GM12878 (cell line): ENCODE measurements around the gene MED25. TPM values are rescaled to one million over a fixed set of nuclear protein-coding genes. Genes with fewer than 3 reads are reported as not detected.

Source experiments
- ATAC-seq: fragments of 200-7000 bp; cut with Tn5 transposase; 3 replicates; pipeline ENCODE4 v1.9.1; 2020; ENCODE audit warnings: mild to moderate bottlenecking, moderate library complexity
- BruUV-seq: library from RNA; stranded (reverse); fragments of 400-500 nt; replicated peaks from 2 replicates; lab custom pipeline; 2021; lab: Mats Ljungman, UMichigan
- CTCF ChIA-PET: fragments of 300-600 bp; sonication (Branson Sonifier 250); formaldehyde crosslinking; extraction: SDS; loops from one replicate; lab custom pipeline; 2021; ENCODE audit warnings: inconsistent platforms; lab: Yijun Ruan, JAX
- POLR2A ChIA-PET: fragments of 350-600 bp; formaldehyde crosslinking; extraction: SDS; loops from one replicate; lab custom pipeline; 2021; ENCODE audit warnings: inconsistent platforms; lab: Charles Lee
- RAD21 ChIA-PET: fragments of 300-600 bp; sonication (Branson Sonifier 250); formaldehyde crosslinking; loops from one replicate; lab custom pipeline; 2023; ENCODE audit warnings: antibody characterized with exemption; ENCODE audit not compliant: unreplicated experiment; lab: Charles Lee
- SMC1A ChIA-PET: fragments of 300-600 bp; sonication (Branson Sonifier 250); formaldehyde crosslinking; loops from one replicate; lab custom pipeline; 2023; ENCODE audit not compliant: unreplicated experiment, uncharacterized antibody; lab: Charles Lee
- DNase-seq: peaks from one replicate; pipeline ENCODE4 v3.0.0-alpha.2; 2011; ENCODE audit warnings: low read depth, low spot score
- FAIRE-seq: peaks from 3 replicates; lab custom pipeline; 2011; peaks lifted over from hg19 to GRCh38; lab: Jason Lieb, UNC
- H2AFZ ChIP-seq: 2 replicates; pipeline ENCODE4 v1.6.0; 2011; ENCODE audit warnings: low read depth, low read length, control low read depth; ENCODE audit not compliant: control insufficient read depth
- H3K27ac ChIP-seq: 2 replicates; pipeline ENCODE4 v1.5.1; 2011; ENCODE audit warnings: control low read depth; ENCODE audit not compliant: control insufficient read depth, insufficient read depth
- H3K27me3 ChIP-seq, 2 experiments: replicated peaks in 1 of 2; 2 replicates each; pipeline versions ENCODE4 v1.6.0 to v1.6.1; 2011; ENCODE audit warnings: low read length in 1 of 2; ENCODE audit not compliant: control insufficient read depth in 2 of 2, insufficient read depth in 2 of 2
- H3K36me3 ChIP-seq, 2 experiments: 2 replicates each; pipeline ENCODE4 v1.5.1; 2011; ENCODE audit warnings: low read length in 1 of 2; ENCODE audit not compliant: control insufficient read depth in 2 of 2, insufficient read depth in 2 of 2
- H3K4me1 ChIP-seq: 2 replicates; pipeline ENCODE4 v1.6.1; 2011; ENCODE audit warnings: mild to moderate bottlenecking, low read length, moderate library complexity, mixed read lengths; ENCODE audit not compliant: control insufficient read depth, insufficient read depth
- H3K4me2 ChIP-seq: 2 replicates; pipeline ENCODE4 v1.6.0; 2011; ENCODE audit warnings: control low read depth; ENCODE audit not compliant: control insufficient read depth, insufficient read depth
- H3K4me3 ChIP-seq: fragments of 200-600 bp; sonication (generic); 2 replicates; pipeline ENCODE4 v1.5.1; 2016
- H3K79me2 ChIP-seq: 2 replicates; pipeline ENCODE4 v1.6.0; 2011; ENCODE audit warnings: low read length; ENCODE audit not compliant: control insufficient read depth, insufficient read depth
- H3K9ac ChIP-seq: 2 replicates; pipeline ENCODE4 v1.8.0; 2011; ENCODE audit warnings: low read length, control low read depth, mixed read lengths; ENCODE audit not compliant: control insufficient read depth, insufficient read depth
- H3K9me3 ChIP-seq: replicated peaks from 3 replicates; pipeline ENCODE4 v1.5.1; 2011; ENCODE audit warnings: mild to moderate bottlenecking, low read length; ENCODE audit not compliant: control insufficient read depth, insufficient read depth
- H4K20me1 ChIP-seq: 2 replicates; pipeline ENCODE4 v1.6.0; 2011; ENCODE audit not compliant: control insufficient read depth, insufficient read depth
- CREM ChIP-seq: IDR thresholded peaks from 2 replicates; pipeline ENCODE4 v1.6.1; 2014; ENCODE audit warnings: antibody characterized with exemption, low read depth
- EGR1 ChIP-seq, 2 experiments: IDR thresholded peaks; 1 replicate in 1 of 2; 2 replicates in 1 of 2; pipeline ENCODE4 v1.6.1; 2011 to 2012; ENCODE audit warnings: low read depth in 2 of 2, low read length in 2 of 2, borderline replicate concordance in 1 of 2, mild to moderate bottlenecking in 1 of 2, moderate library complexity in 1 of 2
- SIX5 ChIP-seq: IDR thresholded peaks from 2 replicates; pipeline ENCODE4 v1.6.1; 2011; ENCODE audit warnings: mild to moderate bottlenecking, low read depth, low read length, moderate library complexity; ENCODE audit not compliant: severe bottlenecking
- SUPT20H ChIP-seq: IDR thresholded peaks from 2 replicates; pipeline ENCODE4 v1.6.1; 2011; ENCODE audit warnings: low read depth, mild to moderate bottlenecking, low read length, moderate library complexity, borderline replicate concordance; ENCODE audit not compliant: control insufficient read depth
- ZZZ3 ChIP-seq: IDR thresholded peaks from 2 replicates; pipeline ENCODE4 v1.6.1; 2011; ENCODE audit warnings: low read depth; ENCODE audit not compliant: control insufficient read depth, insufficient read length
- WGBS: methylation state at CpG from one replicate; pipeline ENCODE4 v1.1.6; 2016; ENCODE audit warnings: low lambda C conversion rate; ENCODE audit not compliant: insufficient replicate concordance, insufficient coverage; ENCODE audit errors: missing lambda C conversion rate; 5-methylcytosine and 5-hydroxymethylcytosine counted together
- in situ Hi-C: fragments of 300-500 bp; cut with MboI; formaldehyde crosslinking; loops from 9 replicates; pipeline ENCODE4 v1.14.3; 2018; ENCODE audit warnings: mixed read lengths
- intact Hi-C: fragments of 100-400 bp; cut with micrococcal nuclease; formaldehyde crosslinking; loops from one replicate; pipeline ENCODE4 v1.14.2; 2022; ENCODE audit not compliant: unreplicated experiment
- polyA plus RNA-seq, 11 experiments: library from polyadenylated mRNA; depleted of rRNA in 4 of 11; unstranded in 6 of 11; stranded (reverse) in 5 of 11; fragments of >200 nt; fragmentation: Nextera tagmentation in 4 of 11; fragmentation: Illumina TruSeq in 1 of 11; extraction: Ambion mirVana in 4 of 11; extraction: Trizol in 1 of 11; gene quantifications; 1 replicate in 1 of 11; 2 replicates in 10 of 11; pipeline versions ENCODE4 v1.2.1 to v1.2.3, GENCODE V29; 2011 to 2016; ENCODE audit warnings: inconsistent platforms in 2 of 11, missing spikeins in 2 of 11, low read depth in 1 of 11
- total RNA-seq, 4 experiments: library from RNA; depleted of rRNA in 3 of 4; stranded (reverse); fragments of >200 nt in 3 of 4; fragmentation: Illumina TruSeq in 1 of 4; extraction: Trizol in 1 of 4; gene quantifications; 2 replicates each; pipeline versions ENCODE4 v1.2.1 to v1.2.3, GENCODE V29; 2013 to 2021

The MED25 gene
- total and polyA plus RNA-seq, 10 of the 15 experiments (the other 5 are each of a cell fraction or from before 2014, with no cell fraction given): 3.5 to 53.9 (median 17.1) TPM

GRCh38 chr19:49827034-49827433, 8.9 kb downstream of the MED25 start:
- intact Hi-C loops: no loop called here
- POLR2A ChIA-PET: no interaction called here
- no TSS peak for BruUV-seq

GRCh38 chr19:49829200-49829599, 11.1 kb downstream of the MED25 start:
- Histone ChIP-seq H3K27ac (no peak overlapping the region), H3K4me1 (no peaks in the 10 kb centered on the region), H3K9ac (no peak overlapping the region), H2AFZ (no peak overlapping the region), H3K36me3 (peaks cover 12 to 22% of the 10 kb centered on the region in 2 experiments), H4K20me1 (peaks cover 3% of the 10 kb centered on the region), H3K4me2 (no peak overlapping the region), H3K27me3 (no peaks in the 10 kb centered on the region), H3K4me3 (no peak overlapping the region), H3K79me2 (no peaks in the 10 kb centered on the region), H3K9me3 (no peaks in the 10 kb centered on the region)
- ATAC-seq (no peak), FAIRE-seq (no peak), DNase-seq (no peak)
- TF ChIP-seq EGR1 (IDR thresholded peaks at IDR 0.05; ENCODE audit: borderline replicate concordance in 1 of 2, low read depth in 2 of 2, low read length in 2 of 2) (no peak), SUPT20H (no peak)
- ChIA-PET SMC1A (no interaction called here), POLR2A (interaction anchor here (1.1 kb wide), 1 partner anchor 82 kb away, joined by 5 read pairs; no protein-coding TSS in a partner anchor), RAD21 (no interaction called here), CTCF (no interaction called here)
- WGBS: 81% methylated on average over 8 of the region's 8 CpGs
- in situ Hi-C loops (no loop called here), intact Hi-C loops (no loop called here)
- no TSS peak for BruUV-seq

More at GRCh38 chr19:49827034-49827433, 8.9 kb downstream of the MED25 start:
- peaks cover 3% of the 10 kb centered on the region for H4K20me1 ChIP-seq
- WGBS: 91% methylated on average over 14 of the region's 14 CpGs
- DNase-seq: no peak
- no peaks in the 10 kb centered on the region for H3K9me3 ChIP-seq
- H3K4me1 ChIP-seq: peaks cover 5% of the 10 kb centered on the region; the same call in 1 of the 2 replicates
- H2AFZ ChIP-seq: no peak overlapping the region
- in situ Hi-C loops: no loop called here
- no peak overlapping the region for H3K9ac ChIP-seq
- no peak overlapping the region for H3K27ac ChIP-seq
- no peak for TF ChIP-seq SIX5
- no peak for TF ChIP-seq CREM
- TF ChIP-seq ZZZ3: no peak
- TF ChIP-seq, all 136 proteins: peak for 0
- FAIRE-seq (no peak), ATAC-seq (no peak)
- RAD21 ChIA-PET: no interaction called here
- H3K4me2 ChIP-seq: no peak overlapping the region
- CTCF ChIA-PET: no interaction called here
- H3K27me3 ChIP-seq: no peaks in the 10 kb centered on the region
- no peak overlapping the region for H3K4me3 ChIP-seq
- peaks cover 5% of the 10 kb centered on the region for H3K79me2 ChIP-seq
- SMC1A ChIA-PET: no interaction called here
- peaks cover 14 to 15% of the 10 kb centered on the region in 2 experiments for H3K36me3 ChIP-seq
